Testis (tissue), 2 donors: Measurements from ENCODE around the gene PEX12.

Source experiments
- CTCF ChIP-seq, 3 experiments: fragments of 450-650 bp in 2 of 3; fragments of 200-600 bp in 1 of 3; sonication (generic) in 1 of 3; IDR thresholded peaks; one replicate each; pipeline ENCODE4 v1.5.1; 2016 to 2019; ENCODE audit warnings: antibody characterized with exemption in 3 of 3, mild to moderate bottlenecking in 2 of 3, moderate library complexity in 1 of 3
- POLR2A ChIP-seq: fragments of 450-650 bp; IDR thresholded peaks from one replicate; pipeline ENCODE4 v1.6.1; 2017; ENCODE audit warnings: antibody characterized with exemption, mild to moderate bottlenecking, moderate library complexity

- TF ChIP-seq CTCF (IDR thresholded peaks at IDR 0.05) (no peak), POLR2A (no peak)
These were observed 10.0 kb upstream of the PEX12 start for GRCh38 chr17:35588196-35588920.
